Measurements from ENCODE around the gene KRT6C.
"Not testable (repeated sequence)": the region's sequence is repeated elsewhere in the genome, so short reads cannot be mapped to it uniquely, and the experiment has no call there.

The KRT6C gene

DNA sequence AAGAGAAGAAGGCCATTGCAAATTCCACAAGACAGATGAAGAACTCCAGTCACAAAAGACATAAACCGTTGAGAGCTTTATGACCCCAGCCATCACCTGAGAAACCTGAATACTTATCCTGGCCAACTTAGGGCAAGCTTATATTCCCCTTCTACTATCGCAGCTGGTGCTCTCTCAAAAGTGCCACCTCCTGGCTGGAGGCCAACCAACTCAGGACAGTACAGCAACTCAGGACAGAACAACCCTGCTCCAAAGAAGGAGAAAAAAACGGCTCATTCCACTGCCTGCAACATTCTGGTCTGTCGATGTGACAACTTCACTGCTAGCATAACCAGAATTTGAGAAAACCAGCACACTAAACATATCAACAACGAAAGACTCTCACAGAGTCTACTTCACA is 11.9 kb downstream of the KRT6C start:
- no peak for DNase-seq (ENCODE audit: low read depth)
- H3K4me3 ChIP-seq (ENCODE audit: control insufficient read depth, low read depth, low read length), result no peak overlapping the region
- no peak for TF ChIP-seq CTCF (conservative IDR thresholded peaks at IDR 0.05; ENCODE audit: control insufficient read depth, insufficient read depth, low read depth, low read length)

- no peak overlapping the region for H3K4me3 ChIP-seq (ENCODE audit: control insufficient read depth, low read depth, low read length)
- TF ChIP-seq CTCF (conservative IDR thresholded peaks at IDR 0.05; ENCODE audit: control insufficient read depth, insufficient read depth, low read depth, low read length), result no peak
- no peak for DNase-seq (ENCODE audit: low read depth)
These were observed 14.7 kb downstream of the KRT6C start for GRCh38 chr12:52458861-52459260.

- H3K4me3 ChIP-seq (ENCODE audit: control insufficient read depth, low read depth, low read length), result no peak overlapping the region
- TF ChIP-seq CTCF (conservative IDR thresholded peaks at IDR 0.05; ENCODE audit: control insufficient read depth, insufficient read depth, low read depth, low read length), result no peak
- peak; percentile 28 for DNase-seq (ENCODE audit: low read depth)
These were observed 17.8 kb downstream of the KRT6C start for GRCh38 chr12:52455821-52456220.

GRCh38 chr12:52454411-52455201 is 19.0 kb downstream of the KRT6C start:
- no peak overlapping the region for H3K4me3 ChIP-seq (ENCODE audit: control insufficient read depth, low read depth, low read length)
- TF ChIP-seq CTCF (conservative IDR thresholded peaks at IDR 0.05; ENCODE audit: control insufficient read depth, insufficient read depth, low read depth, low read length), result no peak
- peak; percentile 16 for DNase-seq (ENCODE audit: low read depth)

DNA sequence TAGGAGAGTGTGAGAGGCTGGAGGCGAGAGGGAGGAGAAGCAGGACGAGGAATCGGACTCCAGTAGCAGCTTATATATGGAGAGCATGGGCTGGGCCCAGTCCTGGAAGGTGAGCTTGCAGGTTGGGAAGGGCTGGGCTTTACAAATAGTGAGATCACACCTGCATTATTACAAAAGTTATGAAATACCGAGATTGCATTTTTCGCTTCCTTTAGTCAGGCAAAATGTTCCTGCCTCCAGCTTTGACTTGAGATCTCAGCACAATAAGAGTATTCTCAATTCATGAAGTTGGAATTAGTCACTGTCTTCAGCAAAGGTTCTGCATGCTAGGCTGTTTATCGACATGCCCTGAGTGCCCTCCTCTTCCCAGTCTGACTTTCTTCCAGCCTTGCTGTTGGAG is 21.5 kb downstream of the KRT6C start, which contains the start of gene KRT6B:
TSS of gene KRT6B (minus strand) at position 46 of the 400 bp plus-strand sequence. CDS start 68 bp downstream, outside the sequence.
- TF ChIP-seq CTCF (conservative IDR thresholded peaks at IDR 0.05; ENCODE audit: control insufficient read depth, insufficient read depth, low read depth, low read length), result no peak
- no peak within 1 kb of the TSS for H3K4me3 ChIP-seq (ENCODE audit: control insufficient read depth, low read depth, low read length)
- no peak for DNase-seq (ENCODE audit: low read depth)

GRCh38 chr12:52448228-52448627 is 25.4 kb downstream of the KRT6C start:
- H3K4me3 ChIP-seq (ENCODE audit: control insufficient read depth, low read depth, low read length), result no peak overlapping the region
- no peak for TF ChIP-seq CTCF (conservative IDR thresholded peaks at IDR 0.05; ENCODE audit: control insufficient read depth, insufficient read depth, low read depth, low read length)
- no peak for DNase-seq (ENCODE audit: low read depth)

- DNase-seq (ENCODE audit: low read depth); H3K4me3 ChIP-seq (ENCODE audit: control insufficient read depth, low read depth, low read length): not testable (repeated sequence)
These were observed 26.4 kb downstream of the KRT6C start for GRCh38 chr12:52447196-52447595.

Measured in fibroblast of mammary gland (primary cell).